ENCODE measurements around the gene YWHAE.
"Not testable (repeated sequence)": the region's sequence is repeated elsewhere in the genome, so short reads cannot be mapped to it uniquely, and the experiment has no call there.

YWHAE gene

GRCh38 chr17:1324201-1324771 is 75.7 kb downstream of the YWHAE start:
- DNase-seq = no peak

DNA sequence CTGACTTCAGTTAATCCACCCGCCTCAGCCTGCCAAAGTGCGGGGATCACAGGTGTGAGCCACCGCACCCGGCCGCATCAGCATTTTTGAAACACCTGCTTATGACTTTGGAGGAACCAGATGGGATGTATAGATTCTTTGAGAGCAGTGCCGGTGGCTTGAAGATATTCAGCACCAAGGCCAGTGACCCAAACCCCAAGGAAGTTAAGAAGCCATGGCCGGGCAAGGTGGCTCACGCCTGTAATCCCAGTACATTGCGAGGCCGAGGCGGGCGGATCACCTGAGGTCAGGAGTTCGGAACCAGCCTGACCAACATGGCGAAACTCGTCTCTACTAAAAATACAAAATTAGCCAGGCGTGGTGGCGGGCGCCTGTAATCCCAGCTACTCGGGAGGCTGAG is 76.7 kb downstream of the YWHAE start:
- no peak for DNase-seq

GRCh38 chr17:1322480-1322879 is 77.5 kb downstream of the YWHAE start:
- no peak for DNase-seq

DNA sequence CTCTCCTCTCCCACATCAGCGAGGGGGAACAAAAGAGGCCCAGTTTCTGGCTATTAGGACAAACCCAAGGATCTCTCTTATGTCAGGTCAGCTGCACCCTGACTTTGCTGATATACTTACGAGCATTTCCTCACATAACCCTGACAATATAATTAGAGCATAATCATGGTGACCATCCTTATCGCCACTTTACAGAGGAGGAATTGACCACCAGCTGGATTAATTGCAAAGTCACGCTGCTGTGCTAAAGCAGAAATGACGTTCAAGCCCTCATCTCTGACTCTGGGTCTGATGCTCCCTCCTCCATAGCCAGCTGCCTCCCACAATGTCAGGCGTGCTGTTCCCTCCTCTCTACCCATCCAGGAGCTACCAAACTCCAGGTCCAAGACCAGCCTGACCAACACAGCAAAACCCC is 78.0 kb downstream of the YWHAE start:
- no peak for DNase-seq

DNA sequence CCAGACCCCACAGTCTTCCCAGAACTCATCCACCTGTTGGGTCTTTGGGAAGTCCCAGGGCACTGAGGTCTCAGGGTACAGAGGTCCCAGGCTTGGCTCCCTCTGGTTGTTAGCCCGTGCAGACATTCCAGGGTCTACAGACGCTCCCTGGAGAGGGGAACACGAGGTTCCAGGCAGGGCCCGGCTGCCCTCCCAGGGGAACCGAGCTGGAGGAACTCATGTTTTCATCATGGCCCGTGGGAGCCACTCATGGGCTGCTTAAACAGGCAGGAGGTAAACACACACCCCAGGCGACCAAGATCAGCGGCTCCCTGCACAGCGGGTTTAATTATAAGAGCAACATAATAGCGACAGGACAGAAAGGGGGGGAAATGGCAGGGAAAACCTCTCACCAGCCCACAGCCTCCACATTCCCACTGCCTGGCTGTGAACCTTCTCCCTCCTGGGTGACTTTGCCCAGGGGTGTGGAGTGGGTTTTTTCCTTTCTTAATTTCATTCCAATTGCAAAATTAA is 84.1 kb downstream of the YWHAE start:
- no peak for DNase-seq

GRCh38 chr17:1315409-1315808 is 84.6 kb downstream of the YWHAE start:
- no peak for DNase-seq

- DNase-seq = no peak
Measured at GRCh38 chr17:1313270-1314005, 86.6 kb downstream of the YWHAE start.

DNA sequence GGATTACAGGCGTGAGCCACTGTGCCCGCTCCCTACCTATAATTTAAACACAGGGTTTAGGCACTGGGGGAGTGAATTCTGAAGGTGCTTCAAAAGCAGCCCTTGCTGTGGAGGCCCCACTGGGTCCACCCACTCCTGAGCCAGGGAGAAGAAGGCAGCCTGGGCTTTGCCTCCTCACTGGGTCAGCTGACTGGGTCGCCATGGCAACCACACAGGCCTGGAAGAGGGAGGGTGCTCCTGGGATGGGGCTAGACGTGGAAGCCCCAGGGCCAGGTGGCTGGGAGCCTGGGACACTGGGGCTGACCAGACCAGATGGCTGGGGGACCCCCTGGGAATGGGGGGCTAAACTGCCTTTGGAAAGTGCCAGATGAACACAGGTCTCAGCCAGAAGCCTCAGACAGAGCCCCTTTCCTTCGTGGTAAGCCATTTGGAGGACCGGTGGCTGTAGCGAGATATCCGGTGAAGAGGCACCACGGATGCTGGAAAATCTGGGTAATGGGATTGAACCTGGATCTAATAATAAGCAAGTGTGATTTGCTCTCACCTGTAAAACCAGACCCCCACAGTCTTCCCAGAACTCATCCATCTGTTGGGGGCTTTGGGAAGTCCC is 87.7 kb downstream of the YWHAE start:
- DNase-seq = no peak

- DNase-seq = not testable (repeated sequence)
Measured at GRCh38 chr17:1307829-1308228, 92.2 kb downstream of the YWHAE start.

- DNase-seq = no peak
Measured at GRCh38 chr17:1304962-1305563, 95.0 kb downstream of the YWHAE start.

DNA sequence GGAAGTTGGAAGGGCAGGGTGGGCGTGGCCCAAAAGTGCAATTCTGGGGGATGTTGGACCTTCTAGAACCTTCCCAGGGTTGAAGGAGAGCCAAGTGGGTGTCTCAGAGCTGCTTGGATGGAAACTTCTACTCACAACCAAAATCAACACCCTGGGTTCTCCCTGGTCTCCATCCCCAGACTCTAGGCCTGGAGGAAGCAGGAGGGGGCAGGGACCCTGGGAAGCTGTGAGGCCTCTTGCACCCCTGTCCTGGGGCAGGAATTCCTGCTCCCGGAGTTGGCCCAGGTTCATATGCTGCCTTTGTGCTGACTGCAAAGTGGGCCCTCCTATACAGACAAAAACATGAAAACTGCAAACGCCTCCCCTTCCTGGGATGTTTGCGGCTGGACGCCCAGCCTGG is 95.5 kb downstream of the YWHAE start:
- DNase-seq = no peak

- DNase-seq = no peak
Measured at GRCh38 chr17:1302761-1303160, 97.3 kb downstream of the YWHAE start.

- no peak for DNase-seq
Measured at GRCh38 chr17:1301546-1301945, 98.5 kb downstream of the YWHAE start.

- no peak for DNase-seq
Measured at GRCh38 chr17:1300371-1300905, 99.6 kb downstream of the YWHAE start.

DNA sequence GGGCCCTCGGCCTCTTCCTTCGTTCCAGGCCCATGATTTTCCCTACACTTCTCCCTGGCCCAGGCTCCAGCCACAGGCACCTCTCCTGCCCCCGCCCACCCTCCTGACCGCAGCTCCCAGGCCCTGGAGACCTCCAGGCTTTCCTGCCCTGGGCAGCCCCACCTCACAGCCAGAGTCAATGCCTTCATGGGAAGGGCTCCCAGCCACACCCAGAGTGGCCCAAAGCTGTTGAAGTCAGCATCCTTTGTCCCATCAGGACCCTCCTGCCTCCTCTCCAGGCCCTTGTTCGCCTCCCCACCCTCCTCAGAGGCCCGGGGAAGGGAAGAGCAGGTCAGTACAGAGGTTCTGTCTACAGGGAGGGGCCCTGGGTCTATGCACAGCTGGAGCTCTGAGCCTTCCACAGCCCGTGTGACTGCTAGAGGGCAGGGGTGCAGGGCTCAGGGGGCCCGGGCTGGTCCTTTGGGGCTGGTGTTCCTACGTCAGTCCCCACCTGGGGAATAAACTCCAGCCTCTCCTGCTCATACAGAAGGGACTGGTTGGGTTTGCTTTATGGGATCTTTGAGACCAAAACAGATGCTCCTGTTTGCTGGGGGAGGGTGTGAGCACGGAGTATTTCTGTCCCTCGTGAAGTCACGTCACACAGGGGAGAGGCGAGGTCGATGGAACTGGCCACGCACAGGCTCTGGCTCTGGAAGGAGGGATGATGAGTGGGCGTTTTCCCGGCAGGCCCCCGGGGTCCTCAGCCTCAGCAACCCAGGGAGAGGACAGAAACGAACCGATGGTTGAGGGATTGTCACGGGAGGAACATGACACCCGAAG is 100.3 kb downstream of the YWHAE start:
- no peak for DNase-seq

- no peak for DNase-seq
Measured at GRCh38 chr17:1298606-1299005, 101.4 kb downstream of the YWHAE start.

Measured in right forelimb (tissue), 1 donor.